ENCODE results near the gene STK39. TPM values are rescaled to one million over a fixed set of nuclear protein-coding genes. Genes with fewer than 3 reads are reported as not detected.

STK39 gene
- total RNA-seq, 1 donor from 2014 or later: 26.9 TPM

GRCh38 chr2:168194784-168195522, 52.4 kb downstream of the STK39 start:
- Mint-ChIP-seq H3K4me1 (ENCODE audit: unreplicated experiment) (peaks cover 53% of the 10 kb centered on the region), H3K9me3 (ENCODE audit: unreplicated experiment) (no peaks in the 10 kb centered on the region), H3K4me3 (ENCODE audit: unreplicated experiment) (no peak overlapping the region), H3K27ac (ENCODE audit: unreplicated experiment) (peak overlapping the region; percentile 34), H3K27me3 (ENCODE audit: unreplicated experiment) (no peaks in the 10 kb centered on the region), H3K36me3 (ENCODE audit: unreplicated experiment) (peaks cover 3% of the 10 kb centered on the region)
- TF ChIP-seq CTCF (IDR thresholded peaks at IDR 0.05): no peak
- no peak for DNase-seq (ENCODE audit: extremely low spot score, unreplicated experiment)

GRCh38 chr2:168192839-168193616, 54.4 kb downstream of the STK39 start:
- TF ChIP-seq CTCF (IDR thresholded peaks at IDR 0.05): no peak
- H3K9me3 Mint-ChIP-seq (ENCODE audit: unreplicated experiment): no peaks in the 10 kb centered on the region
- H3K36me3 Mint-ChIP-seq (ENCODE audit: unreplicated experiment): peaks cover 3% of the 10 kb centered on the region
- H3K27me3 Mint-ChIP-seq (ENCODE audit: unreplicated experiment): no peaks in the 10 kb centered on the region
- no peak overlapping the region for H3K4me3 Mint-ChIP-seq (ENCODE audit: unreplicated experiment)
- DNase-seq (ENCODE audit: extremely low spot score, unreplicated experiment): no peak
- H3K27ac Mint-ChIP-seq (ENCODE audit: unreplicated experiment): peak overlapping the region; percentile 66
- H3K4me1 Mint-ChIP-seq (ENCODE audit: unreplicated experiment): peaks cover 46% of the 10 kb centered on the region

DNA sequence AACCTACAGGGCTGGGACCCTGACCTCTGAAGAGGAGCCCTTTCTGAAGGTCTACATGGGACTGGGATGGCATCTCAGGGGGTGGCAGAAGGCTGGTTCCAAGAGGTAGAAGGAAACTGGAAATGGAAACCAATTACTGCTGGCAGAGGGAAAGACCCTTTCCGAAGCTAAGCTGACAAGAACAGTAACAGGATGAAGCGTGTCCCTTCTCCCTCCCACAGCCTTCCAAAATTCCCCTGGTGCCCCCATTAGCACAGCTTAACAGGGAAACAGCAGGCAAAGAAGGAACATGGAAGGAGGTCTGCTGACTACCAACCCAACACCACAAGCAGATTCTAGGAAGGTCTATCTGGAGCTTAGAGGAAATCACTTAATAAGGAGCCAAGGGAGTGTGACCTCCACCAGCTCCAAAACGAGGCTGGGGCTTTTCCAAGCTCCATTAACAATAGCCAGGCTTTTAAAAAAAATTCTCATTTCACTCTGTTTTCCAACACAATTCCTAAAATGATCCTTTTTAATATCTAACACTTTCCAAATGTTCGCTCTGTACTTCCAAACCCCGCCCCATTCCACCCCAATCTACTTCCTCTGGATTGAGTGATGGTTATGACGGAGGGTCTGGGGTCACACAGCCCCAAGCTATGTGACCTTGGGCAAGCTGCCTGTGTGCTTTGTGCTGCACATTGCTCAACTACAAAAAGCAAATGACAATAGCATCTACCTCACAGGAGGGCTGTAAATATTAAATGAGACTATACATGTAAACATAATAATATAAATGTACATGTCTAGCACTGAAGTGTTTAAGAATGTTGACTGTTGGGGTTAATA, 55.2 kb downstream of the STK39 start:
- Mint-ChIP-seq H3K27ac (ENCODE audit: unreplicated experiment) (peak overlapping the region; percentile 66), H3K4me1 (ENCODE audit: unreplicated experiment) (peaks cover 45% of the 10 kb centered on the region), H3K9me3 (ENCODE audit: unreplicated experiment) (no peaks in the 10 kb centered on the region), H3K4me3 (ENCODE audit: unreplicated experiment) (no peak overlapping the region), H3K36me3 (ENCODE audit: unreplicated experiment) (peaks cover 3% of the 10 kb centered on the region), H3K27me3 (ENCODE audit: unreplicated experiment) (no peaks in the 10 kb centered on the region)
- no peak for DNase-seq (ENCODE audit: extremely low spot score, unreplicated experiment)
- no peak for TF ChIP-seq CTCF (IDR thresholded peaks at IDR 0.05)

DNA sequence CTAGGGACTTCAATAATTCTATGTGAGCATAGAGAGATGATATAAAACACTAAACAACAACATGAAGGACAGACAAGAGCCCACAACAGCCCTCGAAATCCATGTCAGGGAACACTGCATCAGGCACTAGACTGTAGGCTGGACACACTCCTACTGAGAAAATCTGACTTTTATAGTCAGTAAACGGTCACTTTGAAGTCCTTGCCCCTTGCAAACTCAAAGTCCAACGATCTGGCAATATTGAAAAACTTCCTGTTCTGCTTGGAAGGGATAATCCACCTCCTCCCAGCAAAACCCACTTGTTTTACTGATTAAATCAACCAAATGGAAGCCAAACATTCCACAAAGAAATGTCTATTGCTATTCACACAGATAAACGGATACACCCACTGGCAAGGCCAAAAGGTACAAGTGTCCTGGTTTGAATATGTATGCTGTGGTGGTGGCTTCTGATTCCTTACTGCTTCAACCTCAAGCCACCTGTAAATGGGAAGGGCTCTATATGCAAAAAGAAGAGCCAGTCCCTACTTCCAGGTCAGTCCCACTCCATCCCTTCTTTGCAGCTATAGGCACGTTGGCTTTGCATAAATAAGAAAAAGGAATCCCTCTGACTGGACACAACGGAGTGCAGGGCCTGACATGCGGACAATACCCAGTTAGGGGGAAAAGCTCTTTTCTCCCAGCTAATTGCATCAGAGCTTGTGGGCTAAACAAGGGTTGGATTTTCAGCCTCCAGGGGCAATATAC, 56.6 kb downstream of the STK39 start:
- no peak for TF ChIP-seq CTCF (IDR thresholded peaks at IDR 0.05)
- Mint-ChIP-seq H3K9me3 (ENCODE audit: unreplicated experiment) (no peaks in the 10 kb centered on the region), H3K27ac (ENCODE audit: unreplicated experiment) (no peak overlapping the region), H3K27me3 (ENCODE audit: unreplicated experiment) (no peaks in the 10 kb centered on the region), H3K4me1 (ENCODE audit: unreplicated experiment) (peaks cover 53% of the 10 kb centered on the region), H3K36me3 (ENCODE audit: unreplicated experiment) (peaks cover 3% of the 10 kb centered on the region), H3K4me3 (ENCODE audit: unreplicated experiment) (no peak overlapping the region)
- no peak for DNase-seq (ENCODE audit: extremely low spot score, unreplicated experiment)
